Measurements from ENCODE around the gene PGAP6. TPM values are rescaled to one million over a fixed set of nuclear protein-coding genes. Genes with fewer than 3 reads are reported as not detected.
"Not testable (repeated sequence)": the region's sequence is repeated elsewhere in the genome, so short reads cannot be mapped to it uniquely, and the experiment has no call there.

The PGAP6 gene
- polyA plus RNA-seq, 2 of the 4 experiments (the other 2 are of a cell fraction) = 25.9 to 38.1 TPM

GRCh38 chr16:336269-336668 lies 45.5 kb downstream of the PGAP6 start:
- WGBS (ENCODE audit: missing lambda C conversion rate) = 97% methylated on average over 11 of the region's 11 CpGs
- ChIA-PET POLR2A (no interaction called here), CTCF (interaction anchor here (1.2 to 2.0 kb wide), 4 partner anchors 9 to 155 kb away, joined by 3 to 7 read pairs (median 4); no protein-coding TSS in a partner anchor)
- no peak for ATAC-seq
- DNase-seq (ENCODE audit: low read depth in 1 of 2, low spot score in 1 of 2) = no peak
- H3K4me3 ChIP-seq = no peak overlapping the region
- no peak for FAIRE-seq
- no peaks in the 10 kb centered on the region for H3K9me3 ChIP-seq
- no peak overlapping the region for H3K27ac ChIP-seq
- TF ChIP-seq JUN (IDR thresholded peaks at IDR 0.05) (no peak), EP300 (IDR thresholded peaks at IDR 0.05) (no peak), KDM1A (IDR thresholded peaks at IDR 0.05; ENCODE audit: low read depth) (no peak), NPAS2 (CRISPR knock-in tag; IDR thresholded peaks at IDR 0.05; ENCODE audit: borderline replicate concordance) (no peak), ATOH8 (CRISPR knock-in tag; IDR thresholded peaks at IDR 0.05; ENCODE audit: low read depth) (no peak), MAX (IDR thresholded peaks at IDR 0.05) (no peak), CTCF (IDR thresholded peaks at IDR 0.05) (no peak), MAZ (IDR thresholded peaks at IDR 0.05; ENCODE audit: borderline replicate concordance, low read depth, low read length) (no peak), MYC (IDR thresholded peaks at IDR 0.05; ENCODE audit: borderline replicate concordance, low read length) (no peak), SREBF2 (IDR thresholded peaks at IDR 0.05) (no peak), HOXB13 (CRISPR knock-in tag; IDR thresholded peaks at IDR 0.05; ENCODE audit: low read depth) (no peak), E2F6 (IDR thresholded peaks at IDR 0.05; ENCODE audit: borderline replicate concordance, low read depth) (no peak), RFX5 (IDR thresholded peaks at IDR 0.05) (no peak), HMGXB4 (CRISPR knock-in tag; IDR thresholded peaks at IDR 0.05; ENCODE audit: borderline replicate concordance) (no peak), FOSB (CRISPR knock-in tag; IDR thresholded peaks at IDR 0.05) (no peak)
- H3K4me2 ChIP-seq = no peak overlapping the region
- peaks cover 17% of the 10 kb centered on the region for H3K4me1 ChIP-seq

GRCh38 chr16:334861-335632 lies 46.7 kb downstream of the PGAP6 start:
- H3K9me3 ChIP-seq; H3K27ac ChIP-seq; DNase-seq (ENCODE audit: low read depth in 1 of 2, low spot score in 1 of 2); H3K4me2 ChIP-seq; POLR2A ChIA-PET; FAIRE-seq; H3K4me3 ChIP-seq; ATAC-seq: not testable (repeated sequence)
- CTCF ChIA-PET = interaction anchor here (0.7 to 2.0 kb wide), 4 partner anchors 10 to 99 kb away, joined by 3 to 4 read pairs (median 4); no protein-coding TSS in a partner anchor
- 85% methylated on average over 11 of the region's 11 CpGs for WGBS (ENCODE audit: missing lambda C conversion rate)
- H3K4me1 ChIP-seq = peaks cover 14% of the 10 kb centered on the region

GRCh38 chr16:334164-334832 lies 47.5 kb downstream of the PGAP6 start:
- H3K9me3 ChIP-seq; H3K4me1 ChIP-seq; POLR2A ChIA-PET; H3K27ac ChIP-seq; ATAC-seq; FAIRE-seq; H3K4me3 ChIP-seq; DNase-seq (ENCODE audit: low read depth in 1 of 2, low spot score in 1 of 2); H3K4me2 ChIP-seq: not testable (repeated sequence)
- CTCF ChIA-PET = interaction anchor here (2.0 kb wide), 1 partner anchor 11 kb away, joined by 4 read pairs; no protein-coding TSS in a partner anchor
- WGBS (ENCODE audit: missing lambda C conversion rate) = 89% methylated on average over 4 of the region's 5 CpGs
